ENCODE data around the gene ARHGEF17.

DNA sequence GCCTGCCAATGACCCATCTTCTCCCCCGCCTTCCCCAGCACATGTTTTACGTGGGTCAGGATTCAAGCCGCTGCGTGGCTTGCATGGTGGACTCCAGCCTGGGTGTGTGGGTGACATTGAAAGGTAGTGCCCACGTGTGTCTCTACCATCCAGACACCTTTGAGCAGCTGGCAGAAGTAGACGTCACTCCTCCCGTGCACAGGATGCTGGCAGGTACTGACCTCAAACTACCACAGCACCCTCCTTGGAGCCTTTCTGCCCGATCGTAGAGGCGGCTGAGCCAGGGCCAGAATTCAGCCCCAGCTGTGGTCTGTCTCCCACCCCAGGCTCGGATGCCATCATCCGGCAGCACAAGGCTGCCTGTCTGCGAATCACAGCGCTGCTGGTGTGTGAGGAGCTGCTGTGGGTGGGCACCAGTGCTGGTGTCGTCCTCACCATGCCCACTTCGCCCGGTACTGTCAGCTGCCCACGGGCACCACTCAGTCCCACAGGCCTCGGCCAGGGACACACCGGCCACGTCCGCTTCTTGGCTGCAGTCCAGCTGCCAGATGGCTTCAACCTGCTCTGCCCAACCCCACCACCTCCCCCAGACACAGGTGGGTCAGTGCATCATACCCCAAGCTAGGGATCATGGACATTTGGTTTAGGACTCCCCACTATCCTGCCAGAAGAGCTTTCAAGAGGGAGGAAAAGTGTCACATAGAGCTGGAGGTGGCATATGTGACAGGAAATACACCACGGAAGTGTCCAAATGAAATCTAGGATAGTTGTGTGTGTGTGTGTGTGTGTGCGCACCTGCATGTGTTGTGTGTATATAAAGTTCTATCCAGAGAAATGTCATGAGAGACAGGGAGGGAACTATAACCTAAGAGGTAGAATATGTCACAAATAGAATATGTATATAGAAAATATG is 57.5 kb downstream of the ARHGEF17 start:
- TF ChIP-seq EZH2 (IDR thresholded peaks at IDR 0.05; ENCODE audit: borderline replicate concordance): no peak
- TF ChIP-seq, protein P1, sequence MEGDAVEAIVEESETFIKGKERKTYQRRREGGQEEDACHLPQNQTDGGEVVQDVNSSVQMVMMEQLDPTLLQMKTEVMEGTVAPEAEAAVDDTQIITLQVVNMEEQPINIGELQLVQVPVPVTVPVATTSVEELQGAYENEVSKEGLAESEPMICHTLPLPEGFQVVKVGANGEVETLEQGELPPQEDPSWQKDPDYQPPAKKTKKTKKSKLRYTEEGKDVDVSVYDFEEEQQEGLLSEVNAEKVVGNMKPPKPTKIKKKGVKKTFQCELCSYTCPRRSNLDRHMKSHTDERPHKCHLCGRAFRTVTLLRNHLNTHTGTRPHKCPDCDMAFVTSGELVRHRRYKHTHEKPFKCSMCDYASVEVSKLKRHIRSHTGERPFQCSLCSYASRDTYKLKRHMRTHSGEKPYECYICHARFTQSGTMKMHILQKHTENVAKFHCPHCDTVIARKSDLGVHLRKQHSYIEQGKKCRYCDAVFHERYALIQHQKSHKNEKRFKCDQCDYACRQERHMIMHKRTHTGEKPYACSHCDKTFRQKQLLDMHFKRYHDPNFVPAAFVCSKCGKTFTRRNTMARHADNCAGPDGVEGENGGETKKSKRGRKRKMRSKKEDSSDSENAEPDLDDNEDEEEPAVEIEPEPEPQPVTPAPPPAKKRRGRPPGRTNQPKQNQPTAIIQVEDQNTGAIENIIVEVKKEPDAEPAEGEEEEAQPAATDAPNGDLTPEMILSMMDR (IDR thresholded peaks at IDR 0.05; ENCODE audit: poor library complexity): no peak
